H9 (cell line): Measurements from ENCODE around the gene PLCG1. TPM values are rescaled to one million over a fixed set of nuclear protein-coding genes. Genes with fewer than 3 reads are reported as not detected.

Experiments
- DNase-seq: peaks from one replicate; pipeline ENCODE4 v3.0.0-alpha.2; 2017
- H2AFZ ChIP-seq: one replicate; pipeline ENCODE4 v1.6.1; 2013; ENCODE audit warnings: mild to moderate bottlenecking, low read length, control low read depth, moderate library complexity
- H2AK5ac ChIP-seq: 2 replicates; pipeline ENCODE4 v1.6.1; 2013; ENCODE audit warnings: low read length, control low read depth, mixed read lengths; ENCODE audit not compliant: insufficient read length
- H2BK120ac ChIP-seq: one replicate; pipeline ENCODE4 v1.6.1; 2013; ENCODE audit warnings: low read depth, mild to moderate bottlenecking, low read length, control low read depth, inconsistent platforms; ENCODE audit not compliant: poor library complexity, severe bottlenecking
- H2BK12ac ChIP-seq: 2 replicates; pipeline ENCODE4 v1.6.1; 2013; ENCODE audit warnings: low read length, control low read depth, mixed read lengths, low read depth; ENCODE audit not compliant: insufficient read length
- H2BK15ac ChIP-seq: 2 replicates; pipeline ENCODE4 v1.6.1; 2013; ENCODE audit warnings: low read depth, low read length, control low read depth
- H2BK20ac ChIP-seq: one replicate; pipeline ENCODE4 v1.6.1; 2013; ENCODE audit warnings: low read depth, mild to moderate bottlenecking, low read length, control low read depth, inconsistent platforms; ENCODE audit not compliant: poor library complexity, severe bottlenecking
- H2BK5ac ChIP-seq: 2 replicates; pipeline ENCODE4 v1.6.1; 2013; ENCODE audit warnings: low read length, control low read depth, mixed read lengths; ENCODE audit not compliant: insufficient read length
- H3K14ac ChIP-seq: 2 replicates; pipeline ENCODE4 v1.6.1; 2013; ENCODE audit warnings: low read length, control low read depth; ENCODE audit not compliant: insufficient read depth
- H3K18ac ChIP-seq: 2 replicates; pipeline ENCODE4 v1.6.1; 2013; ENCODE audit warnings: low read depth, mild to moderate bottlenecking, mixed read lengths, low read length, control low read depth; ENCODE audit not compliant: insufficient read length
- H3K23ac ChIP-seq: 2 replicates; pipeline ENCODE4 v1.6.1; 2013; ENCODE audit warnings: low read length, control low read depth, mixed read lengths, low read depth; ENCODE audit not compliant: insufficient read length
- H3K23me2 ChIP-seq: 2 replicates; pipeline ENCODE4 v1.6.1; 2013; ENCODE audit warnings: low read depth, mild to moderate bottlenecking, mixed read lengths, low read length, control low read depth; ENCODE audit not compliant: insufficient read length, poor library complexity, severe bottlenecking
- H3K27ac ChIP-seq: 2 replicates; pipeline ENCODE4 v1.5.1; 2013; ENCODE audit warnings: low read length, control low read depth, mixed read lengths, low read depth; ENCODE audit not compliant: insufficient read length
- H3K27me3 ChIP-seq: 2 replicates; pipeline ENCODE4 v1.6.1; 2013; ENCODE audit warnings: low read length, control low read depth, inconsistent platforms; ENCODE audit not compliant: insufficient read depth
- H3K4ac ChIP-seq: 2 replicates; pipeline ENCODE4 v1.6.1; 2013; ENCODE audit warnings: low read depth, mild to moderate bottlenecking, control low read depth, inconsistent platforms, low read length, moderate library complexity
- H3K4me1 ChIP-seq: 2 replicates; pipeline ENCODE4 v1.6.1; 2013; ENCODE audit warnings: low read length, control low read depth, inconsistent platforms; ENCODE audit not compliant: insufficient read depth
- H3K4me2 ChIP-seq: 2 replicates; pipeline ENCODE4 v1.6.1; 2013; ENCODE audit warnings: low read length, control low read depth, mixed read lengths; ENCODE audit not compliant: insufficient read length, insufficient read depth
- H3K56ac ChIP-seq: 2 replicates; pipeline ENCODE4 v1.6.1; 2013; ENCODE audit warnings: low read depth, mild to moderate bottlenecking, mixed read lengths, low read length, control low read depth; ENCODE audit not compliant: insufficient read length
- H3K79me1 ChIP-seq: 2 replicates; pipeline ENCODE4 v1.6.1; 2013; ENCODE audit warnings: low read depth, mild to moderate bottlenecking, moderate library complexity, low read length, control low read depth, inconsistent platforms; ENCODE audit not compliant: insufficient read depth, poor library complexity, severe bottlenecking
- H3K79me2 ChIP-seq: 2 replicates; pipeline ENCODE4 v1.6.1; 2013; ENCODE audit warnings: low read length, control low read depth, inconsistent platforms; ENCODE audit not compliant: insufficient read depth
- H3K9ac ChIP-seq: 2 replicates; pipeline ENCODE4 v1.6.1; 2013; ENCODE audit warnings: low read length, control low read depth, mixed read lengths; ENCODE audit not compliant: insufficient read length; ENCODE audit errors: extremely low read depth
- H3K9me3 ChIP-seq: one replicate; pipeline ENCODE4 v1.6.1; 2013; ENCODE audit warnings: low read depth, low read length, inconsistent platforms; ENCODE audit not compliant: control insufficient read depth
- H3T11ph ChIP-seq: one replicate; pipeline ENCODE4 v1.6.1; 2013; ENCODE audit warnings: mild to moderate bottlenecking, low read length, control low read depth, inconsistent platforms
- H4K20me1 ChIP-seq: one replicate; pipeline ENCODE4 v1.6.1; 2013; ENCODE audit not compliant: control insufficient read depth, insufficient read length, insufficient read depth
- H4K5ac ChIP-seq: 2 replicates; pipeline ENCODE4 v1.6.1; 2013; ENCODE audit warnings: low read depth, mild to moderate bottlenecking, mixed read lengths, low read length, control low read depth; ENCODE audit not compliant: insufficient read length
- H4K8ac ChIP-seq: replicated peaks from 2 replicates; pipeline ENCODE4 v1.6.1; 2013; ENCODE audit warnings: low read length, control low read depth, mixed read lengths, low read depth; ENCODE audit not compliant: insufficient read length
- H4K91ac ChIP-seq: 2 replicates; pipeline ENCODE4 v1.6.1; 2013; ENCODE audit warnings: low read depth, mild to moderate bottlenecking, moderate library complexity, mixed read lengths, low read length, control low read depth; ENCODE audit not compliant: insufficient read length
- H3K27ac Mint-ChIP-seq, 3 experiments: 2 replicates in 2 of 3; 3 replicates in 1 of 3; pipeline ENCODE4 v1.8.0; 2020 to 2021; ENCODE audit warnings: mixed read lengths in 3 of 3, mild to moderate bottlenecking in 1 of 3, moderate library complexity in 1 of 3
- H3K27me3 Mint-ChIP-seq: 2 replicates; pipeline ENCODE4 v1.8.0; 2021; ENCODE audit warnings: low read depth, mild to moderate bottlenecking, moderate library complexity, mixed read lengths
- H3K36me3 Mint-ChIP-seq, 3 experiments: 2 replicates in 2 of 3; 3 replicates in 1 of 3; pipeline ENCODE4 v1.8.0; 2020 to 2021; ENCODE audit warnings: low read depth in 3 of 3, mixed read lengths in 3 of 3; ENCODE audit not compliant: insufficient read depth in 1 of 3
- H3K4me1 Mint-ChIP-seq, 2 experiments: 2 replicates each; pipeline ENCODE4 v1.8.0; 2020; ENCODE audit warnings: mixed read lengths in 2 of 2
- H3K4me3 Mint-ChIP-seq, 2 experiments: 2 replicates in 1 of 2; 3 replicates in 1 of 2; pipeline ENCODE4 v1.8.0; 2020 to 2021; ENCODE audit warnings: mild to moderate bottlenecking in 2 of 2, mixed read lengths in 2 of 2, moderate library complexity in 1 of 2
- H3K9me3 Mint-ChIP-seq, 2 experiments: 2 replicates in 1 of 2; 3 replicates in 1 of 2; pipeline ENCODE4 v1.8.0; 2020; ENCODE audit warnings: mild to moderate bottlenecking in 2 of 2, mixed read lengths in 2 of 2, moderate library complexity in 1 of 2
- whole genome bisulfite sequencing: extraction: QIAGEN DNeasy Blood & Tissue Kit; methylation state at CpG from one replicate; pipeline ENCODE4 v1.1.7; 2013; ENCODE audit warnings: missing lambda C conversion rate, low lambda C conversion rate, mixed read lengths; ENCODE audit not compliant: insufficient read length; ENCODE audit errors: extremely low coverage; 5-methylcytosine and 5-hydroxymethylcytosine counted together
- total RNA-seq: library from RNA; stranded (reverse); gene quantifications from 2 replicates; pipeline ENCODE4 v1.2.1, GENCODE V29; 2021
- TF ChIP-seq, protein P1 (sequence below): fragments of 200-600 bp; sonication (generic); conservative IDR thresholded peaks from 3 replicates; pipeline ENCODE4 v1.8.0; 2021; ENCODE audit warnings: antibody characterized with exemption, mild to moderate bottlenecking

Gene PLCG1
- total RNA-seq, 1 experiment from 2014 or later, result 171 TPM

DNA sequence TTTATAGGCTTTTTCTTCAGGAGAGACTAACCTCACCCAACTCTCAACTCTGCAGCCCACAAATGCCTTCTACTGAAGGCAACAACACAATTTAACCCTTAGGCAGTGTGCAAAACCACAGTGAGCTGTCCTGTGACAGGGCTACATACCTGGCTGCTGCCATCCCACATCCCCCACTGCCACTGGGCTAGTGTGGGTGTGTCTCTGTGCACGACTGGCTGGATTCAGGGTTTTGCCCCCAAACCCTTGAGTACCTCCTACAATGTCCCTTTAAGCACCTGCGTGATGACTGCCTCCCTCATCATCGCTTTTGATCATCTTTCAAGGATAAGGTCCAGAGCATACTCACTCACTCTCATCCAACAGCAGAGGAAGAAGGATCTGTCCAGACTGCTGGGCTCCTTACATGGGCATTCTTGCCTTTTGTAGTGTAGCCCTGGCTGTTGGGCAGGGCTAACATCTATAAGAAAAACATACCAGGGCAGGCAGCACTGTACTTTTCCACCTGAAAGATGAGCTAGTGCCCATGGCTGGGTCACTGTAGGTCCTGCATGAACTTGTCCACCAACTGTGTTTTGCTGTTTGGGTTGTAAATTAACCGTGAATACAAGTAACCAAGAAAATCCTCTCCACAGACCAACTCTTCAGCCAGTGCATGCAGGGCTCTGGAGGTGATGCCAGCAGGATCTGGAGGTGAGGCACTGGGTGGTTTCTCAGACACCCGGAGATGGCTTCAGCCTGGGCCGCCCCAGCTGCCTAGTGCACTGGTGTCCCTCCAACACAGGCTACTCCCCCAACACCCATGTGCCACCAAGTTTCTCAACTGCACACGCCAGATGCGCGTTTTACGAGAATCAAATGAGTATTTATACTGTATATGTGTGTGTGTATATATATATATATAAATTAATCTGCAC is 45.2 kb downstream of the PLCG1 start:
- Histone ChIP-seq H3K23me2 (no peaks in the 10 kb centered on the region), H2BK20ac (no peak overlapping the region), H3K27me3 (no peaks in the 10 kb centered on the region), H3K4me2 (no peak overlapping the region), H3K9ac (no peak overlapping the region), H4K5ac (no peak overlapping the region), H3K27ac (no peak overlapping the region), H4K91ac (no peak overlapping the region), H3K9me3 (no peaks in the 10 kb centered on the region), H4K20me1 (no peaks in the 10 kb centered on the region), H4K8ac (no peak overlapping the region), H2BK120ac (no peak overlapping the region), H2BK12ac (no peak overlapping the region), H2BK15ac (no peak overlapping the region), H3K4ac (no peak overlapping the region), H3K23ac (no peak overlapping the region), H3K56ac (no peak overlapping the region), H3K79me1 (no peaks in the 10 kb centered on the region), H2BK5ac (no peak overlapping the region), H3K4me1 (peaks cover 3% of the 10 kb centered on the region; the same call in 1 of the 2 replicates), H2AK5ac (no peak overlapping the region), H2AFZ (no peak overlapping the region), H3K18ac (no peak overlapping the region), H3T11ph (no peak overlapping the region), H3K79me2 (no peaks in the 10 kb centered on the region), H3K14ac (no peak overlapping the region; the same call in 1 of the 2 replicates)
- TF ChIP-seq, protein P1, sequence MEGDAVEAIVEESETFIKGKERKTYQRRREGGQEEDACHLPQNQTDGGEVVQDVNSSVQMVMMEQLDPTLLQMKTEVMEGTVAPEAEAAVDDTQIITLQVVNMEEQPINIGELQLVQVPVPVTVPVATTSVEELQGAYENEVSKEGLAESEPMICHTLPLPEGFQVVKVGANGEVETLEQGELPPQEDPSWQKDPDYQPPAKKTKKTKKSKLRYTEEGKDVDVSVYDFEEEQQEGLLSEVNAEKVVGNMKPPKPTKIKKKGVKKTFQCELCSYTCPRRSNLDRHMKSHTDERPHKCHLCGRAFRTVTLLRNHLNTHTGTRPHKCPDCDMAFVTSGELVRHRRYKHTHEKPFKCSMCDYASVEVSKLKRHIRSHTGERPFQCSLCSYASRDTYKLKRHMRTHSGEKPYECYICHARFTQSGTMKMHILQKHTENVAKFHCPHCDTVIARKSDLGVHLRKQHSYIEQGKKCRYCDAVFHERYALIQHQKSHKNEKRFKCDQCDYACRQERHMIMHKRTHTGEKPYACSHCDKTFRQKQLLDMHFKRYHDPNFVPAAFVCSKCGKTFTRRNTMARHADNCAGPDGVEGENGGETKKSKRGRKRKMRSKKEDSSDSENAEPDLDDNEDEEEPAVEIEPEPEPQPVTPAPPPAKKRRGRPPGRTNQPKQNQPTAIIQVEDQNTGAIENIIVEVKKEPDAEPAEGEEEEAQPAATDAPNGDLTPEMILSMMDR, result no peak
- Mint-ChIP-seq H3K36me3 (peaks cover 0 to 9% (median 0%) of the 10 kb centered on the region in 3 experiments; a peak in 3 of 7 replicates), H3K27me3 (no peaks in the 10 kb centered on the region), H3K27ac (no peak overlapping the region; a peak in 1 of 7 replicates), H3K4me1 (peaks cover 18% of the 10 kb centered on the region in 2 experiments), H3K4me3 (no peak overlapping the region), H3K9me3 (no peaks in the 10 kb centered on the region; a peak in 1 of 5 replicates)
- peak; percentile 19 for DNase-seq
- no CpG with 5 or more reads among the region's 10 CpGs for WGBS
